HFFc6 (cell line): ENCODE data around the gene MATK. TPM values are rescaled to one million over a fixed set of nuclear protein-coding genes. Genes with fewer than 3 reads are reported as not detected.

ENCODE experiments used
- DNase-seq: peaks from one replicate; pipeline ENCODE4 v3.0.0-alpha.2; 2018
- H3K27ac Mint-ChIP-seq: 2 replicates; pipeline ENCODE4 v1.8.0; 2020; ENCODE audit warnings: mild to moderate bottlenecking, mixed read lengths
- H3K27me3 Mint-ChIP-seq: 2 replicates; pipeline ENCODE4 v1.8.0; 2021; ENCODE audit warnings: mild to moderate bottlenecking, moderate library complexity, mixed read lengths; ENCODE audit not compliant: insufficient read depth
- H3K36me3 Mint-ChIP-seq: 2 replicates; pipeline ENCODE4 v1.8.0; 2021; ENCODE audit warnings: low read depth, mixed read lengths
- H3K4me1 Mint-ChIP-seq: 2 replicates; pipeline ENCODE4 v1.8.0; 2020; ENCODE audit warnings: low read depth, mixed read lengths
- H3K4me3 Mint-ChIP-seq: 2 replicates; pipeline ENCODE4 v1.8.0; 2020; ENCODE audit warnings: mild to moderate bottlenecking, moderate library complexity, mixed read lengths
- H3K9me3 Mint-ChIP-seq: 2 replicates; pipeline ENCODE4 v1.8.0; 2020; ENCODE audit warnings: mild to moderate bottlenecking, mixed read lengths
- CTCF ChIP-seq: fragments of 200-600 bp; sonication (generic); IDR thresholded peaks from 2 replicates; pipeline ENCODE4 v1.5.0; 2021; ENCODE audit warnings: antibody characterized with exemption, mild to moderate bottlenecking
- total RNA-seq, 6 experiments: library from RNA; stranded (reverse); fragmentation: NEBNext Ultra II Directional; extraction: Animal tissue kit (Norgen Biotek cat#: 25700); gene quantifications; 2 replicates in 1 of 6; 3 replicates in 5 of 6; pipeline ENCODE4 v1.2.3, GENCODE V29; 2021

The MATK gene
- total RNA-seq, 6 experiments from 2014 or later = not detected

- DNase-seq = no peak
- Mint-ChIP-seq H3K27ac (no peak overlapping the region), H3K4me3 (no peak overlapping the region), H3K9me3 (no peaks in the 10 kb centered on the region), H3K4me1 (peaks cover 7% of the 10 kb centered on the region), H3K27me3 (peaks cover 11% of the 10 kb centered on the region; the same call in 1 of the 2 replicates), H3K36me3 (no peaks in the 10 kb centered on the region)
- no peak for TF ChIP-seq CTCF
Observed at GRCh38 chr19:3823350-3823713, 37.2 kb upstream of the MATK start.

GRCh38 chr19:3822683-3823349, 36.6 kb upstream of the MATK start:
- peaks cover 9% of the 10 kb centered on the region for H3K4me1 Mint-ChIP-seq
- H3K9me3 Mint-ChIP-seq = no peaks in the 10 kb centered on the region
- no peak for TF ChIP-seq CTCF
- H3K4me3 Mint-ChIP-seq = no peak overlapping the region
- no peak overlapping the region for H3K27ac Mint-ChIP-seq
- DNase-seq = no peak
- H3K27me3 Mint-ChIP-seq = peaks cover 13% of the 10 kb centered on the region
- H3K36me3 Mint-ChIP-seq = no peaks in the 10 kb centered on the region

- peaks cover 16% of the 10 kb centered on the region for H3K27me3 Mint-ChIP-seq
- no peak for DNase-seq
- H3K4me1 Mint-ChIP-seq = peaks cover 10% of the 10 kb centered on the region
- no peak overlapping the region for H3K27ac Mint-ChIP-seq
- H3K4me3 Mint-ChIP-seq = no peak overlapping the region
- peak; percentile 99 for TF ChIP-seq CTCF
- no peaks in the 10 kb centered on the region for H3K9me3 Mint-ChIP-seq
- no peaks in the 10 kb centered on the region for H3K36me3 Mint-ChIP-seq
Observed at GRCh38 chr19:3821857-3822364, 35.7 kb upstream of the MATK start.

GRCh38 chr19:3821156-3821555, 35.0 kb upstream of the MATK start:
- DNase-seq = no peak
- Mint-ChIP-seq H3K36me3 (no peaks in the 10 kb centered on the region), H3K27ac (no peak overlapping the region), H3K27me3 (peaks cover 18% of the 10 kb centered on the region), H3K9me3 (no peaks in the 10 kb centered on the region), H3K4me3 (no peak overlapping the region), H3K4me1 (peaks cover 10% of the 10 kb centered on the region)
- TF ChIP-seq CTCF = no peak

- Mint-ChIP-seq H3K27ac (no peak overlapping the region), H3K4me1 (peaks cover 10% of the 10 kb centered on the region), H3K27me3 (peaks cover 21% of the 10 kb centered on the region), H3K36me3 (no peaks in the 10 kb centered on the region), H3K4me3 (no peak overlapping the region), H3K9me3 (no peaks in the 10 kb centered on the region)
- DNase-seq = no peak
- no peak for TF ChIP-seq CTCF
Observed at GRCh38 chr19:3819989-3820388, 33.8 kb upstream of the MATK start.
